ENCODE measurements around the gene TNFRSF25. TPM values are rescaled to one million over a fixed set of nuclear protein-coding genes. Genes with fewer than 3 reads are reported as not detected.
A peak's percentile ranks its signal among the peaks of the same experiment; 100 is the strongest.

TNFRSF25 gene
- total RNA-seq, 5 donors from 2014 or later (not counting 1 experiment from before 2014, with no cell fraction given) = 215 to 580 (median 446) TPM

GRCh38 chr1:6485168-6486101 lies 19.5 kb upstream of the TNFRSF25 start:
- H3K27ac Mint-ChIP-seq = no peak overlapping the region
- no peak overlapping the region for H3K27ac ChIP-seq (ENCODE audit: low read length)
- H3K4me3 ChIP-seq (ENCODE audit: control insufficient read depth in 1 of 2, extremely low read depth in 1 of 2, low read length in 1 of 2) = no peak overlapping the region
- no peaks in the 10 kb centered on the region for H3K9me3 Mint-ChIP-seq
- CTCF ChIA-PET = interaction anchor here (0.6 to 2.8 kb wide), 6 partner anchors 12 to 169 kb away, joined by 3 to 16 read pairs (median 4); no protein-coding TSS in a partner anchor
- H3K4me3 Mint-ChIP-seq = peak overlapping the region in 1 of 3 donors; percentile 77
- no peak for DNase-seq
- peaks cover 0 to 30% of the 10 kb centered on the region in 2 experiments for H3K4me1 ChIP-seq (ENCODE audit: control insufficient read depth in 1 of 2, extremely low read depth in 1 of 2, insufficient read depth in 2 of 2, low read length in 2 of 2)
- H3K27me3 ChIP-seq (replicated peaks in 1 of 2; ENCODE audit: control insufficient read depth in 2 of 2, extremely low read depth in 1 of 2, insufficient read depth in 2 of 2, low read length in 1 of 2) = peaks cover 2 to 68% of the 10 kb centered on the region in 2 experiments
- WGBS (ENCODE audit: insufficient coverage) = 3% methylated on average over 51 of the region's 80 CpGs
- peaks cover 13 to 22% of the 10 kb centered on the region in 2 donors for H3K27me3 Mint-ChIP-seq
- ATAC-seq (replicated peaks in 1 of 4) = no peak
- no peaks in the 10 kb centered on the region for H3K36me3 Mint-ChIP-seq
- POLR2A ChIA-PET = no interaction called here
- no peaks in the 10 kb centered on the region for H3K36me3 ChIP-seq (ENCODE audit: control insufficient read depth in 2 of 2, extremely low read depth in 1 of 2, insufficient read depth in 1 of 2, low read length in 1 of 2)
- no peaks in the 10 kb centered on the region for H3K9me3 ChIP-seq
- peaks cover 9 to 14% (median 10%) of the 10 kb centered on the region in 3 donors for H3K4me1 Mint-ChIP-seq

- ChIA-PET CTCF (interaction anchor here in 1 of 2 donors (2.8 kb wide), 1 partner anchor 161 kb away, joined by 8 read pairs; no protein-coding TSS in a partner anchor), POLR2A (no interaction called here)
- Mint-ChIP-seq H3K9me3 (no peaks in the 10 kb centered on the region), H3K4me1 (peaks cover 9 to 14% (median 10%) of the 10 kb centered on the region in 3 donors), H3K27ac (no peak overlapping the region), H3K4me3 (peak overlapping the region in 1 of 3 donors; percentile 41), H3K27me3 (peaks cover 13 to 22% of the 10 kb centered on the region in 2 donors), H3K36me3 (no peaks in the 10 kb centered on the region)
- peaks cover 0 to 23% of the 10 kb centered on the region in 2 experiments for H3K4me1 ChIP-seq (ENCODE audit: control insufficient read depth in 1 of 2, extremely low read depth in 1 of 2, insufficient read depth in 2 of 2, low read length in 2 of 2)
- ATAC-seq (replicated peaks in 1 of 4) (no peak), DNase-seq (no peak)
- no peaks in the 10 kb centered on the region for H3K9me3 ChIP-seq
- no peak overlapping the region for H3K27ac ChIP-seq (ENCODE audit: low read length)
- H3K27me3 ChIP-seq (replicated peaks in 1 of 2; ENCODE audit: control insufficient read depth in 2 of 2, extremely low read depth in 1 of 2, insufficient read depth in 2 of 2, low read length in 1 of 2) = peaks cover 2 to 63% of the 10 kb centered on the region in 2 experiments
- H3K4me3 ChIP-seq (ENCODE audit: control insufficient read depth in 1 of 2, extremely low read depth in 1 of 2, low read length in 1 of 2) = no peak overlapping the region
- no peaks in the 10 kb centered on the region for H3K36me3 ChIP-seq (ENCODE audit: control insufficient read depth in 2 of 2, extremely low read depth in 1 of 2, insufficient read depth in 1 of 2, low read length in 1 of 2)
- WGBS (ENCODE audit: insufficient coverage) = 32% methylated on average over 12 of the region's 13 CpGs
These were observed 18.8 kb upstream of the TNFRSF25 start for GRCh38 chr1:6484826-6485167.

DNA sequence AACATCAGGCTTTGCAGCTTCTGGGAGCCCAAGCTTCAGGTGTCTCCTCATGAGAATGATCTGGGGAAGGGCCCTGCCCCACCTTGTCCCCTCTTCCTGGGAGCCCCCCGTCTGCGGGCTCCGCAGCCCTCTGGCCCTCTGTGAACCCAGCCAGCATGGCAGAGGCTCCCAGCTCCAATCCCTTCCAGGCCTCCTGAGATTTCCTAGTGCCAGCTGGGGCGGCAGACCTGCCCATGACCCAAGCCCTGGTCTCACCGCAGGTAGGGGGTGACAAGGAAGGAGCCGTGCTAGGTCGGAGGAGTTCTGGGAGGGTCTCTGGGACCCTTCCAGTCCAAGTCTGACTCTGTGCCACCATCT lies 17.8 kb upstream of the TNFRSF25 start:
- ATAC-seq (replicated peaks in 1 of 4) (no peak), DNase-seq (no peak)
- peaks cover 9 to 14% (median 10%) of the 10 kb centered on the region in 3 donors for H3K4me1 Mint-ChIP-seq
- ChIA-PET CTCF (no interaction called here), POLR2A (no interaction called here)
- H3K4me1 ChIP-seq (ENCODE audit: control insufficient read depth in 1 of 2, extremely low read depth in 1 of 2, insufficient read depth in 2 of 2, low read length in 2 of 2) = peaks cover 0 to 19% of the 10 kb centered on the region in 2 experiments
- H3K4me3 Mint-ChIP-seq = no peak overlapping the region
- H3K36me3 Mint-ChIP-seq = no peaks in the 10 kb centered on the region
- H3K4me3 ChIP-seq (ENCODE audit: control insufficient read depth in 1 of 2, extremely low read depth in 1 of 2, low read length in 1 of 2) = no peak overlapping the region
- H3K27me3 Mint-ChIP-seq = peaks cover 13 to 22% of the 10 kb centered on the region in 2 donors
- H3K27ac ChIP-seq (ENCODE audit: low read length) = no peak overlapping the region
- H3K27ac Mint-ChIP-seq = no peak overlapping the region
- 93% methylated on average over 3 of the region's 7 CpGs for WGBS (ENCODE audit: insufficient coverage)
- no peaks in the 10 kb centered on the region for H3K9me3 ChIP-seq
- no peaks in the 10 kb centered on the region for H3K36me3 ChIP-seq (ENCODE audit: control insufficient read depth in 2 of 2, extremely low read depth in 1 of 2, insufficient read depth in 1 of 2, low read length in 1 of 2)
- H3K9me3 Mint-ChIP-seq = no peaks in the 10 kb centered on the region
- H3K27me3 ChIP-seq (replicated peaks in 1 of 2; ENCODE audit: control insufficient read depth in 2 of 2, extremely low read depth in 1 of 2, insufficient read depth in 2 of 2, low read length in 1 of 2) = peaks cover 4 to 53% of the 10 kb centered on the region in 2 experiments

GRCh38 chr1:6483017-6483760 lies 17.2 kb upstream of the TNFRSF25 start:
- POLR2A ChIA-PET = no interaction called here
- Histone ChIP-seq H3K9me3 (no peaks in the 10 kb centered on the region), H3K27me3 (replicated peaks in 1 of 2; ENCODE audit: control insufficient read depth in 2 of 2, extremely low read depth in 1 of 2, insufficient read depth in 2 of 2, low read length in 1 of 2) (peaks cover 4 to 52% of the 10 kb centered on the region in 2 experiments), H3K36me3 (ENCODE audit: control insufficient read depth in 2 of 2, extremely low read depth in 1 of 2, insufficient read depth in 1 of 2, low read length in 1 of 2) (no peaks in the 10 kb centered on the region), H3K27ac (ENCODE audit: low read length) (no peak overlapping the region), H3K4me1 (ENCODE audit: control insufficient read depth in 1 of 2, extremely low read depth in 1 of 2, insufficient read depth in 2 of 2, low read length in 2 of 2) (peaks cover 0 to 19% of the 10 kb centered on the region in 2 experiments), H3K4me3 (ENCODE audit: control insufficient read depth in 1 of 2, extremely low read depth in 1 of 2, low read length in 1 of 2) (no peak overlapping the region)
- Mint-ChIP-seq H3K9me3 (no peaks in the 10 kb centered on the region), H3K27me3 (peaks cover 13 to 22% of the 10 kb centered on the region in 2 donors), H3K4me3 (no peak overlapping the region), H3K4me1 (peaks cover 9 to 14% (median 10%) of the 10 kb centered on the region in 3 donors), H3K27ac (no peak overlapping the region), H3K36me3 (no peaks in the 10 kb centered on the region)
- 78% methylated on average over 7 of the region's 14 CpGs for WGBS (ENCODE audit: insufficient coverage)
- CTCF ChIA-PET = no interaction called here
- DNase-seq (no peak), ATAC-seq (replicated peaks in 1 of 4) (no peak)

- peaks cover 4 to 42% of the 10 kb centered on the region in 2 experiments for H3K27me3 ChIP-seq (replicated peaks in 1 of 2; ENCODE audit: control insufficient read depth in 2 of 2, extremely low read depth in 1 of 2, insufficient read depth in 2 of 2, low read length in 1 of 2)
- Mint-ChIP-seq H3K4me3 (no peak overlapping the region), H3K36me3 (no peaks in the 10 kb centered on the region), H3K27ac (no peak overlapping the region), H3K4me1 (peaks cover 9 to 13% (median 10%) of the 10 kb centered on the region in 3 donors), H3K27me3 (peaks cover 10 to 17% of the 10 kb centered on the region in 2 donors), H3K9me3 (no peaks in the 10 kb centered on the region)
- ATAC-seq (replicated peaks in 1 of 4) (no peak), DNase-seq (no peak)
- no peak overlapping the region for H3K4me3 ChIP-seq (ENCODE audit: control insufficient read depth in 1 of 2, extremely low read depth in 1 of 2, low read length in 1 of 2)
- H3K27ac ChIP-seq (ENCODE audit: low read length) = no peak overlapping the region
- no peaks in the 10 kb centered on the region for H3K9me3 ChIP-seq
- POLR2A ChIA-PET = no interaction called here
- H3K36me3 ChIP-seq (ENCODE audit: control insufficient read depth in 2 of 2, extremely low read depth in 1 of 2, insufficient read depth in 1 of 2, low read length in 1 of 2) = no peaks in the 10 kb centered on the region
- 80% methylated on average over 4 of the region's 5 CpGs for WGBS (ENCODE audit: insufficient coverage)
- peaks cover 0 to 18% of the 10 kb centered on the region in 2 experiments for H3K4me1 ChIP-seq (ENCODE audit: control insufficient read depth in 1 of 2, extremely low read depth in 1 of 2, insufficient read depth in 2 of 2, low read length in 2 of 2)
- CTCF ChIA-PET = interaction anchor here (0.7 kb wide), 3 partner anchors 10 to 185 kb away, joined by 3 read pairs; no protein-coding TSS in a partner anchor
These were observed 15.8 kb upstream of the TNFRSF25 start for GRCh38 chr1:6481820-6482219.

DNA sequence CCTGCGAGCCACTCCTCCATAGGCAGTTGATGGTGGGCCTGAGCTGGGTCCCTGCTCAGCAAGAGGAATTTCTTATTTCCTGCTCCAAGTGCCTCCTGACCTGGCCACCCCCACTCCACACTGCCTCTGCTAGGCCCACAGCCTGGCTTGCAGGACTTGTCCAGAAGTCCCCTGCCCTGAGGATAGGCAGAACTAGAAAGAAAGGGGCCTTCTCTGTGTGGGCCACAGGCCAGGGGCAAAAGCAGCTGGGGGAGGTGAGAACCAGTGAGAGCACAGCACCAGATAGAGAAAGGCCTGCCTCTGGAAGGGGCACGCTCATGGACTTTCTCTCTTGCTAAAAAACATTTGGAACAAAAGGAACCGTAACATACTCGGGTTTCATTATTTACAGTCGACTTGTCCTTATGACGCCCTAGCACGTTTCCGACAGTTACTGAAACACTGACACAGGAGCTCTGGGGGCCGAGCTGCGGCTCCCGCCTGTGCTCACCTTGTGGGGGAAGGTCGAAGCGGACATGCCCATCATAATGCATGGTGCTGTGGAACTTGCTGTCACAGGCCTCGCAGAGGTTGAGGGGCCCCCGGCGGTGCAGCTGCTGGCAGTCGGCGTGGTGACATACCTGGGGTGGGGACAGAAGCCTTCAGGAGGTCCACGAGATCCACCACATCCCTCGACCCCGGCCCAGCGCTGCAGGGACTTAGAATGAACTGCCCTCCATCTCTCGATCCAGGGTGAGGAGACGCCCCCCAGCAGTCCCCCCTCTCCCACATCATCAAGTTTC lies 11.3 kb upstream of the TNFRSF25 start:
- no peaks in the 10 kb centered on the region for H3K36me3 Mint-ChIP-seq
- H3K27ac Mint-ChIP-seq = no peak overlapping the region
- no peak overlapping the region for H3K4me3 ChIP-seq (ENCODE audit: control insufficient read depth in 1 of 2, extremely low read depth in 1 of 2, low read length in 1 of 2)
- H3K27ac ChIP-seq (ENCODE audit: low read length) = no peak overlapping the region
- ATAC-seq (replicated peaks in 1 of 4) = no peak
- POLR2A ChIA-PET = no interaction called here
- H3K36me3 ChIP-seq (ENCODE audit: control insufficient read depth in 2 of 2, extremely low read depth in 1 of 2, insufficient read depth in 1 of 2, low read length in 1 of 2) = no peaks in the 10 kb centered on the region
- no peaks in the 10 kb centered on the region for H3K9me3 Mint-ChIP-seq
- H3K9me3 ChIP-seq = no peaks in the 10 kb centered on the region
- H3K4me1 ChIP-seq (ENCODE audit: control insufficient read depth in 1 of 2, extremely low read depth in 1 of 2, insufficient read depth in 2 of 2, low read length in 2 of 2) = peaks cover 0 to 10% of the 10 kb centered on the region in 2 experiments
- H3K27me3 ChIP-seq (replicated peaks in 1 of 2; ENCODE audit: control insufficient read depth in 2 of 2, extremely low read depth in 1 of 2, insufficient read depth in 2 of 2, low read length in 1 of 2) = peaks cover 2 to 13% of the 10 kb centered on the region in 2 experiments
- no peak overlapping the region for H3K4me3 Mint-ChIP-seq
- no peaks in the 10 kb centered on the region for H3K27me3 Mint-ChIP-seq
- 81% methylated on average over 18 of the region's 24 CpGs for WGBS (ENCODE audit: insufficient coverage)
- CTCF ChIA-PET = no interaction called here
- H3K4me1 Mint-ChIP-seq = peaks cover 4 to 7% (median 6%) of the 10 kb centered on the region in 3 donors
- no peak for DNase-seq
